IMR-90 (cell line): ENCODE measurements around the gene UBQLN2.
"Not testable (repeated sequence)": the region's sequence is repeated elsewhere in the genome, so short reads cannot be mapped to it uniquely, and the experiment has no call there.

Experiments used
- CEBPB ChIP-seq: IDR thresholded peaks from 2 replicates; pipeline ENCODE4 v1.6.1; 2012; ENCODE audit warnings: low read depth, low read length, improper control_type of control experiment
- FOS ChIP-seq: fragments of 150-350 bp; IDR thresholded peaks from 2 replicates; pipeline ENCODE4 v1.6.1; 2016; ENCODE audit warnings: low read depth, low read length
- MAFK ChIP-seq: IDR thresholded peaks from 2 replicates; pipeline ENCODE4 v1.6.1; 2012; ENCODE audit warnings: low read depth, low read length, improper control_type of control experiment
- MAZ ChIP-seq: IDR thresholded peaks from 2 replicates; pipeline ENCODE4 v1.6.1; 2012; ENCODE audit warnings: low read depth, mild to moderate bottlenecking, low read length, improper control_type of control experiment, moderate library complexity, borderline replicate concordance
- MXI1 ChIP-seq: IDR thresholded peaks from 2 replicates; pipeline ENCODE4 v1.6.1; 2012; ENCODE audit warnings: low read depth, mild to moderate bottlenecking, low read length, moderate library complexity, borderline replicate concordance
- POLR2A ChIP-seq: IDR thresholded peaks from 2 replicates; pipeline ENCODE4 v1.6.1; 2012; ENCODE audit warnings: mild to moderate bottlenecking, low read depth, low read length
- RAD21 ChIP-seq: IDR thresholded peaks from 2 replicates; pipeline ENCODE4 v1.6.1; 2012; ENCODE audit warnings: low read length, improper control_type of control experiment
- RFX5 ChIP-seq: IDR thresholded peaks from 2 replicates; pipeline ENCODE4 v1.8.0; 2012; ENCODE audit warnings: low read depth, mild to moderate bottlenecking, low read length, moderate library complexity
- SMC3 ChIP-seq: fragments of 150-350 bp; IDR thresholded peaks from 2 replicates; pipeline ENCODE4 v1.6.1; 2016; ENCODE audit warnings: low read depth, mild to moderate bottlenecking, antibody characterized with exemption, low read length, moderate library complexity
- TF ChIP-seq, protein P1 (sequence below): conservative IDR thresholded peaks from 2 replicates; pipeline ENCODE4 v1.5.1; 2012; ENCODE audit warnings: mild to moderate bottlenecking, low read depth, low read length, improper control_type of control experiment
- TF ChIP-seq, protein P2 (sequence below): fragments of 150-350 bp; IDR thresholded peaks from 2 replicates; pipeline ENCODE4 v1.6.1; 2017; ENCODE audit warnings: mild to moderate bottlenecking, antibody characterized with exemption, low read length, low read depth
- TF ChIP-seq, protein P3 (sequence below): fragments of 150-350 bp; IDR thresholded peaks from 2 replicates; pipeline ENCODE4 v1.6.1; 2016; ENCODE audit warnings: low read depth, mild to moderate bottlenecking, low read length, moderate library complexity, borderline replicate concordance

DNA sequence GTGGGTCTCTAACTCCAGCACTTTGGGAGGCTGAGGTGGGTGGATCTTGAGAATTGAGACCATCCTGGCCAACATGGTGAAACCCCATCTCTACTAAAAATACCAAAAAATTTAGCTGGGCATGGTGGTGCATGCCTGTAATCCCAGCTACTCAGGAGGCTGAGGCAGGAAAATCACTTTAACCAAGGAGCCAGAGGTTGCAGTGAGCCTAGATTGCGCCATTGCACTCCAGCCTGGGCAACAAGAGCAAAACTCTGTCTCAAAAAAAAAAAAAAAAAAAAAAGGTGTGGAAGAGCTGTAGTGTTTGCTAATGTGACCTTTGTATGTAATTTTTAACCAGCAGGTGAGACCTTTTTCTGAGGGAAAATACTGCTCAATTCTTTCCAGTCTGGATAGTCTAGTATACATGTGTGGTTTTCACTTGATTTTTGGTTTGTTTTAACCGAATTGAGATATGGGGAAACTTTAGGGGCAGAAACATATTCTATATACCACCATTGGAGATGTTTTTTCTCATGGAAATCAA lies 33.9 kb upstream of the UBQLN2 start:
- TF ChIP-seq, protein P1, sequence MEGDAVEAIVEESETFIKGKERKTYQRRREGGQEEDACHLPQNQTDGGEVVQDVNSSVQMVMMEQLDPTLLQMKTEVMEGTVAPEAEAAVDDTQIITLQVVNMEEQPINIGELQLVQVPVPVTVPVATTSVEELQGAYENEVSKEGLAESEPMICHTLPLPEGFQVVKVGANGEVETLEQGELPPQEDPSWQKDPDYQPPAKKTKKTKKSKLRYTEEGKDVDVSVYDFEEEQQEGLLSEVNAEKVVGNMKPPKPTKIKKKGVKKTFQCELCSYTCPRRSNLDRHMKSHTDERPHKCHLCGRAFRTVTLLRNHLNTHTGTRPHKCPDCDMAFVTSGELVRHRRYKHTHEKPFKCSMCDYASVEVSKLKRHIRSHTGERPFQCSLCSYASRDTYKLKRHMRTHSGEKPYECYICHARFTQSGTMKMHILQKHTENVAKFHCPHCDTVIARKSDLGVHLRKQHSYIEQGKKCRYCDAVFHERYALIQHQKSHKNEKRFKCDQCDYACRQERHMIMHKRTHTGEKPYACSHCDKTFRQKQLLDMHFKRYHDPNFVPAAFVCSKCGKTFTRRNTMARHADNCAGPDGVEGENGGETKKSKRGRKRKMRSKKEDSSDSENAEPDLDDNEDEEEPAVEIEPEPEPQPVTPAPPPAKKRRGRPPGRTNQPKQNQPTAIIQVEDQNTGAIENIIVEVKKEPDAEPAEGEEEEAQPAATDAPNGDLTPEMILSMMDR = not testable (repeated sequence)
- not testable (repeated sequence) for TF ChIP-seq POLR2A, SMC3, MXI1, CEBPB, FOS, MAZ, RAD21, RFX5, MAFK
- TF ChIP-seq, protein P2, sequence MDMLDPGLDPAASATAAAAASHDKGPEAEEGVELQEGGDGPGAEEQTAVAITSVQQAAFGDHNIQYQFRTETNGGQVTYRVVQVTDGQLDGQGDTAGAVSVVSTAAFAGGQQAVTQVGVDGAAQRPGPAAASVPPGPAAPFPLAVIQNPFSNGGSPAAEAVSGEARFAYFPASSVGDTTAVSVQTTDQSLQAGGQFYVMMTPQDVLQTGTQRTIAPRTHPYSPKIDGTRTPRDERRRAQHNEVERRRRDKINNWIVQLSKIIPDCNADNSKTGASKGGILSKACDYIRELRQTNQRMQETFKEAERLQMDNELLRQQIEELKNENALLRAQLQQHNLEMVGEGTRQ = not testable (repeated sequence)
- TF ChIP-seq, protein P3, sequence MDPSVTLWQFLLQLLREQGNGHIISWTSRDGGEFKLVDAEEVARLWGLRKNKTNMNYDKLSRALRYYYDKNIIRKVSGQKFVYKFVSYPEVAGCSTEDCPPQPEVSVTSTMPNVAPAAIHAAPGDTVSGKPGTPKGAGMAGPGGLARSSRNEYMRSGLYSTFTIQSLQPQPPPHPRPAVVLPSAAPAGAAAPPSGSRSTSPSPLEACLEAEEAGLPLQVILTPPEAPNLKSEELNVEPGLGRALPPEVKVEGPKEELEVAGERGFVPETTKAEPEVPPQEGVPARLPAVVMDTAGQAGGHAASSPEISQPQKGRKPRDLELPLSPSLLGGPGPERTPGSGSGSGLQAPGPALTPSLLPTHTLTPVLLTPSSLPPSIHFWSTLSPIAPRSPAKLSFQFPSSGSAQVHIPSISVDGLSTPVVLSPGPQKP = not testable (repeated sequence)
